ENCODE data around the gene EDNRA. TPM values are rescaled to one million over a fixed set of nuclear protein-coding genes. Genes with fewer than 3 reads are reported as not detected.

Gene EDNRA
- total and polyA plus RNA-seq, 2 of the 8 experiments (the other 6 are each of a cell fraction or from before 2014, with no cell fraction given), result 1.7 to 3.3 TPM

DNA sequence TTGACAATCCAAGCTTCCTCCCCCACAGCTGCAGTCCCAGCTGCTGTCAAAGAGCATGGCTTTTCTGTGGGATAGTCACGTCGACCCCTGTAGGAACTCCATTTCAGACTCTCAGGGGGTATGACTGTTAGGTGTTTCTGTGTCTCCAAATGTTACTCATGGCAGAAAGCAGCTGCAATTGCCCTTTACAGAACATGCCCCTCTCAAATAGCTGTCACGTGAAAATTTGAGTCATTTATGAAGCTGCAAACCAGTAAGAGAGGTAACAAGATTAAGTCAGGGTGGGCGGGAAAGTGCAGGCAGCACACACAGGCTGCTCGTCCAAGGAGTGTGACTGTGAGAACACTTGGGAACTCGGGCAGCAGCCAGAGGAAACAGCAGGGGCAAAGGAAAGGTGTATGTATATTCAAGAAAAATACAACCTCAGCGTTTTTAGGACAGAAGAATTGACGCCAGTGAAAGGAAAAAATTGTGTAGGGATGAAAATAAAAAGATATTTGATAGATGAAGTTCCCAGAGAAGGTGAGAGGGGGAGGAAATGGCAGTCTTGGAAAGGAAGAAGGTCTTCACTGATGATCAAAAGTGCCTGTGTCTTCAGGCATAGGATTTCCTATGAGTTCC lies 69.8 kb downstream of the EDNRA start:
- Histone ChIP-seq H2BK120ac (replicated peaks; ENCODE audit: low read depth, low read length) (no peak overlapping the region), H3K9me3 (ENCODE audit: insufficient read depth in 2 of 2, low read depth in 1 of 2, low read length in 1 of 2) (peaks cover 6 to 9% of the 10 kb centered on the region in 2 experiments; a peak in 2 of 4 replicates), H3K36me3 (ENCODE audit: control insufficient read depth in 2 of 4, insufficient read depth in 4 of 4, low read length in 3 of 4) (no peaks in the 10 kb centered on the region), H2AFZ (ENCODE audit: low read length) (no peak overlapping the region), H2BK12ac (ENCODE audit: low read depth, low read length) (no peak overlapping the region), H3K56ac (replicated peaks; ENCODE audit: insufficient read length, low read depth, low read length) (no peak overlapping the region), H3K4me3 (ENCODE audit: extremely low read depth in 1 of 4, insufficient read depth in 2 of 4, low read depth in 3 of 4, low read length in 4 of 4) (no peak overlapping the region), H4K5ac (ENCODE audit: insufficient read length, low read depth, low read length) (no peak overlapping the region), H3K27ac (ENCODE audit: low read depth, low read length) (no peak overlapping the region), H4K91ac (replicated peaks; ENCODE audit: insufficient read length, low read length) (no peak overlapping the region), H3K4me2 (ENCODE audit: insufficient read depth in 1 of 2, low read depth in 2 of 2, low read length in 2 of 2) (no peak overlapping the region), H3K14ac (ENCODE audit: insufficient read length) (no peak overlapping the region), H3K23me2 (ENCODE audit: low read depth, low read length) (no peaks in the 10 kb centered on the region), H3K18ac (ENCODE audit: extremely low read depth, low read length) (no peak overlapping the region), H2BK5ac (ENCODE audit: low read depth, low read length) (no peak overlapping the region), H2BK20ac (ENCODE audit: low read length) (no peak overlapping the region), H3K4ac (replicated peaks; ENCODE audit: insufficient read length, low read depth, low read length) (no peak overlapping the region), H4K20me1 (replicated peaks in 1 of 2; ENCODE audit: control insufficient read depth in 1 of 2, insufficient read depth in 2 of 2, low read length in 2 of 2) (no peaks in the 10 kb centered on the region), H3K4me1 (replicated peaks in 1 of 4; ENCODE audit: control insufficient read depth in 3 of 4, insufficient read depth in 4 of 4, low read length in 3 of 4) (no peaks in the 10 kb centered on the region), H3K79me2 (ENCODE audit: control insufficient read depth in 1 of 2, insufficient read depth in 2 of 2, low read length in 2 of 2) (no peaks in the 10 kb centered on the region), H4K8ac (ENCODE audit: extremely low read depth, insufficient read depth, low read length) (no peak overlapping the region), H3K27me3 (replicated peaks in 1 of 4; ENCODE audit: control insufficient read depth in 3 of 4, extremely low read depth in 1 of 4, insufficient read depth in 3 of 4, low read length in 3 of 4) (no peaks in the 10 kb centered on the region), H3K79me1 (ENCODE audit: low read depth, low read length) (no peaks in the 10 kb centered on the region), H3K9ac (replicated peaks in 1 of 4; ENCODE audit: extremely low read depth in 1 of 4, low read depth in 3 of 4, low read length in 3 of 4) (no peak overlapping the region), H3K23ac (ENCODE audit: insufficient read length) (no peak overlapping the region), H2BK15ac (ENCODE audit: low read length) (no peak overlapping the region), H2AK5ac (ENCODE audit: low read depth, low read length) (no peak overlapping the region)
- ChIA-PET POLR2A (ENCODE audit: partially characterized antibody) (no interaction called here), CTCF (ENCODE audit: partially characterized antibody) (interaction anchor here (1.4 to 2.2 kb wide), 4 partner anchors 15 to 33 kb away, joined by 3 to 6 read pairs (median 5); no protein-coding TSS in a partner anchor)
- FAIRE-seq (no peak), DNase-seq (ENCODE audit: low read depth in 1 of 2, low spot score in 2 of 2) (no peak)
- TF ChIP-seq, protein P1, sequence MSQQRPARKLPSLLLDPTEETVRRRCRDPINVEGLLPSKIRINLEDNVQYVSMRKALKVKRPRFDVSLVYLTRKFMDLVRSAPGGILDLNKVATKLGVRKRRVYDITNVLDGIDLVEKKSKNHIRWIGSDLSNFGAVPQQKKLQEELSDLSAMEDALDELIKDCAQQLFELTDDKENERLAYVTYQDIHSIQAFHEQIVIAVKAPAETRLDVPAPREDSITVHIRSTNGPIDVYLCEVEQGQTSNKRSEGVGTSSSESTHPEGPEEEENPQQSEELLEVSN (IDR thresholded peaks at IDR 0.05), result peak; percentile 29; the same call in 1 of the 2 replicates
- no peak for TF ChIP-seq MAFK (IDR thresholded peaks at IDR 0.05; ENCODE audit: low read depth, low read length)
- TF ChIP-seq KDM5A (IDR thresholded peaks at IDR 0.05; ENCODE audit: low read length), result no peak
- TF ChIP-seq, protein P2, sequence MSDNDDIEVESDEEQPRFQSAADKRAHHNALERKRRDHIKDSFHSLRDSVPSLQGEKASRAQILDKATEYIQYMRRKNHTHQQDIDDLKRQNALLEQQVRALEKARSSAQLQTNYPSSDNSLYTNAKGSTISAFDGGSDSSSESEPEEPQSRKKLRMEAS (IDR thresholded peaks at IDR 0.05), result no peak
- TF ChIP-seq, protein P3, sequence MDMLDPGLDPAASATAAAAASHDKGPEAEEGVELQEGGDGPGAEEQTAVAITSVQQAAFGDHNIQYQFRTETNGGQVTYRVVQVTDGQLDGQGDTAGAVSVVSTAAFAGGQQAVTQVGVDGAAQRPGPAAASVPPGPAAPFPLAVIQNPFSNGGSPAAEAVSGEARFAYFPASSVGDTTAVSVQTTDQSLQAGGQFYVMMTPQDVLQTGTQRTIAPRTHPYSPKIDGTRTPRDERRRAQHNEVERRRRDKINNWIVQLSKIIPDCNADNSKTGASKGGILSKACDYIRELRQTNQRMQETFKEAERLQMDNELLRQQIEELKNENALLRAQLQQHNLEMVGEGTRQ (IDR thresholded peaks at IDR 0.05; ENCODE audit: low read length), result no peak
- WGBS, 2 experiments (ENCODE audit: extremely low coverage in 1 of 2, insufficient coverage in 1 of 2, insufficient read length in 1 of 2, insufficient replicate concordance in 2 of 2, low coverage in 1 of 2, low lambda C conversion rate in 2 of 2, missing lambda C conversion rate in 1 of 2), result 82 to 100% methylated on average over 1 to 8 of the region's 8 CpGs

Measured in H1 (cell line).